Measurements from ENCODE around the gene LGR5. TPM values are rescaled to one million over a fixed set of nuclear protein-coding genes. Genes with fewer than 3 reads are reported as not detected.

The LGR5 gene
- total and polyA plus RNA-seq, 8 donors = 0.06 to 0.17 (median 0.11) TPM; not detected in 4

GRCh38 chr12:71536939-71537622 lies 97.5 kb downstream of the LGR5 start:
- Histone ChIP-seq H3K36me3 (no peaks in the 10 kb centered on the region), H3K27me3 (no peaks in the 10 kb centered on the region), H3K9me3 (no peaks in the 10 kb centered on the region), H3K27ac (no peak overlapping the region), H3K4me1 (no peaks in the 10 kb centered on the region), H3K4me3 (no peak overlapping the region)
- intact Hi-C loops (cut with DNase I) = no loop called here
- no peak for ATAC-seq
- no peak for TF ChIP-seq CTCF (IDR thresholded peaks at IDR 0.05)
- 79 to 80% methylated on average over 3 of the region's 3 CpGs for WGBS, 2 donors
- no peak for DNase-seq
- FAIRE-seq = no peak

GRCh38 chr12:71538807-71539206 lies 99.2 kb downstream of the LGR5 start:
- Histone ChIP-seq H3K4me3 (no peak overlapping the region), H3K9me3 (no peaks in the 10 kb centered on the region), H3K36me3 (no peaks in the 10 kb centered on the region), H3K27me3 (no peaks in the 10 kb centered on the region), H3K4me1 (no peaks in the 10 kb centered on the region), H3K27ac (no peak overlapping the region)
- TF ChIP-seq CTCF (IDR thresholded peaks at IDR 0.05) = no peak
- intact Hi-C loops (cut with DNase I) = no loop called here
- ATAC-seq (no peak), DNase-seq (no peak), FAIRE-seq (no peak)
- 68 to 90% methylated on average over 3 of the region's 3 CpGs for WGBS, 2 donors

GRCh38 chr12:71541583-71541982 lies 102.0 kb downstream of the LGR5 start:
- H3K27ac ChIP-seq = no peak overlapping the region
- no peaks in the 10 kb centered on the region for H3K27me3 ChIP-seq
- intact Hi-C loops (cut with DNase I) = no loop called here
- no peaks in the 10 kb centered on the region for H3K9me3 ChIP-seq
- no peak overlapping the region for H3K4me3 ChIP-seq
- no peaks in the 10 kb centered on the region for H3K36me3 ChIP-seq
- FAIRE-seq (no peak), ATAC-seq (no peak), DNase-seq (no peak)
- no peak for TF ChIP-seq CTCF (IDR thresholded peaks at IDR 0.05)
- WGBS, 2 donors = 23 to 27% methylated on average over 1 of the region's 1 CpG
- no peaks in the 10 kb centered on the region for H3K4me1 ChIP-seq

- FAIRE-seq (no peak), ATAC-seq (no peak)
Measured at GRCh38 chr12:71546322-71546861, 106.8 kb downstream of the LGR5 start.

More at GRCh38 chr12:71546322-71546861, 106.8 kb downstream of the LGR5 start:
- Histone ChIP-seq H3K27ac (no peak overlapping the region), H3K9me3 (no peaks in the 10 kb centered on the region), H3K27me3 (no peaks in the 10 kb centered on the region), H3K36me3 (no peaks in the 10 kb centered on the region), H3K4me3 (no peak overlapping the region), H3K4me1 (no peaks in the 10 kb centered on the region)
- intact Hi-C loops (cut with DNase I) = no loop called here
- 93 to 95% methylated on average over 2 of the region's 2 CpGs for WGBS, 2 donors
- DNase-seq = no peak
- no peak for TF ChIP-seq CTCF (IDR thresholded peaks at IDR 0.05)
